ENCODE results near the gene USP22. TPM values are rescaled to one million over a fixed set of nuclear protein-coding genes. Genes with fewer than 3 reads are reported as not detected.

USP22 gene
- total RNA-seq, 1 donor from 2014 or later, result 257 TPM

- no peak for DNase-seq (ENCODE audit: extremely low spot score, unreplicated experiment)
- no peaks in the 10 kb centered on the region for H3K27me3 Mint-ChIP-seq (ENCODE audit: unreplicated experiment)
- peaks cover 48% of the 10 kb centered on the region for H3K36me3 Mint-ChIP-seq (ENCODE audit: unreplicated experiment)
- H3K4me3 Mint-ChIP-seq (ENCODE audit: unreplicated experiment), result no peak overlapping the region
- no peaks in the 10 kb centered on the region for H3K9me3 Mint-ChIP-seq (ENCODE audit: unreplicated experiment)
- peaks cover 24% of the 10 kb centered on the region for H3K4me1 Mint-ChIP-seq (ENCODE audit: unreplicated experiment)
- no peak for TF ChIP-seq CTCF (IDR thresholded peaks at IDR 0.05)
- no peak overlapping the region for H3K27ac Mint-ChIP-seq (ENCODE audit: unreplicated experiment)
Observed at GRCh38 chr17:20975566-20975965, 67.2 kb downstream of the USP22 start.

- no peak overlapping the region for H3K4me3 Mint-ChIP-seq (ENCODE audit: unreplicated experiment)
- H3K27me3 Mint-ChIP-seq (ENCODE audit: unreplicated experiment), result no peaks in the 10 kb centered on the region
- H3K9me3 Mint-ChIP-seq (ENCODE audit: unreplicated experiment), result no peaks in the 10 kb centered on the region
- H3K4me1 Mint-ChIP-seq (ENCODE audit: unreplicated experiment), result peaks cover 23% of the 10 kb centered on the region
- no peak for DNase-seq (ENCODE audit: extremely low spot score, unreplicated experiment)
- peak overlapping the region; percentile 20 for H3K27ac Mint-ChIP-seq (ENCODE audit: unreplicated experiment)
- peaks cover 41% of the 10 kb centered on the region for H3K36me3 Mint-ChIP-seq (ENCODE audit: unreplicated experiment)
- TF ChIP-seq CTCF (IDR thresholded peaks at IDR 0.05), result no peak
Observed at GRCh38 chr17:20970329-20970728, 72.5 kb downstream of the USP22 start.

- H3K27ac Mint-ChIP-seq (ENCODE audit: unreplicated experiment), result peak overlapping the region; percentile 21
- no peak overlapping the region for H3K4me3 Mint-ChIP-seq (ENCODE audit: unreplicated experiment)
- peaks cover 24% of the 10 kb centered on the region for H3K4me1 Mint-ChIP-seq (ENCODE audit: unreplicated experiment)
- H3K36me3 Mint-ChIP-seq (ENCODE audit: unreplicated experiment), result peaks cover 46% of the 10 kb centered on the region
- H3K27me3 Mint-ChIP-seq (ENCODE audit: unreplicated experiment), result no peaks in the 10 kb centered on the region
- no peaks in the 10 kb centered on the region for H3K9me3 Mint-ChIP-seq (ENCODE audit: unreplicated experiment)
- no peak for DNase-seq (ENCODE audit: extremely low spot score, unreplicated experiment)
- no peak for TF ChIP-seq CTCF (IDR thresholded peaks at IDR 0.05)
Observed at GRCh38 chr17:20968913-20969616, 73.7 kb downstream of the USP22 start.

DNA sequence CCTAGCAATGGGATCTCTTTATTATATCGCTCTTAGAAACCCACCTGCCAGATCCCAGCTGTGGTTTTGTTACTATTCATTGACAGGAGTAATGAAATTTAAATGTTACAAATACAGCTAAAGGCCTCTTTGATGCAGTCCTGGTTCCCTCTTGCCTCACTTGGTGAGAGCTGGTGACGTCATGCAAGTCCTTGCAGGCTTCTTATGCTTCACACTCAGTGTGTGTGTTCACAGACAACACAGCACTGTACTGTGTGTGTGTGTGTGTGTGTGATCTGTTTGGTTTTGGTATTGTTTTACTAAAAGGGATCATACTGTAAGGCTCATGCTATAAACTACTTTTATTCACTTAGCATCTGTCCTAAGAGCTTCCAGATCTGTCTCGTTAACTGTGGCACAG is 75.0 kb downstream of the USP22 start:
- Mint-ChIP-seq H3K9me3 (ENCODE audit: unreplicated experiment) (no peaks in the 10 kb centered on the region), H3K4me3 (ENCODE audit: unreplicated experiment) (no peak overlapping the region), H3K27me3 (ENCODE audit: unreplicated experiment) (no peaks in the 10 kb centered on the region), H3K27ac (ENCODE audit: unreplicated experiment) (no peak overlapping the region), H3K4me1 (ENCODE audit: unreplicated experiment) (peaks cover 34% of the 10 kb centered on the region), H3K36me3 (ENCODE audit: unreplicated experiment) (peaks cover 50% of the 10 kb centered on the region)
- TF ChIP-seq CTCF (IDR thresholded peaks at IDR 0.05), result no peak
- no peak for DNase-seq (ENCODE audit: extremely low spot score, unreplicated experiment)

GRCh38 chr17:20966870-20967269 is 75.9 kb downstream of the USP22 start:
- Mint-ChIP-seq H3K9me3 (ENCODE audit: unreplicated experiment) (no peaks in the 10 kb centered on the region), H3K4me1 (ENCODE audit: unreplicated experiment) (peaks cover 43% of the 10 kb centered on the region), H3K36me3 (ENCODE audit: unreplicated experiment) (peaks cover 50% of the 10 kb centered on the region), H3K4me3 (ENCODE audit: unreplicated experiment) (no peak overlapping the region), H3K27me3 (ENCODE audit: unreplicated experiment) (no peaks in the 10 kb centered on the region), H3K27ac (ENCODE audit: unreplicated experiment) (no peak overlapping the region)
- no peak for DNase-seq (ENCODE audit: extremely low spot score, unreplicated experiment)
- no peak for TF ChIP-seq CTCF (IDR thresholded peaks at IDR 0.05)

Data from osteocyte (in vitro differentiated cells).